ENCODE results near the gene SLC18A3. TPM values are rescaled to one million over a fixed set of nuclear protein-coding genes. Genes with fewer than 3 reads are reported as not detected.

Gene SLC18A3
- polyA plus RNA-seq, 1 donor (not counting 4 experiments of a cell fraction or from before 2014, with no cell fraction given), result not detected

DNA sequence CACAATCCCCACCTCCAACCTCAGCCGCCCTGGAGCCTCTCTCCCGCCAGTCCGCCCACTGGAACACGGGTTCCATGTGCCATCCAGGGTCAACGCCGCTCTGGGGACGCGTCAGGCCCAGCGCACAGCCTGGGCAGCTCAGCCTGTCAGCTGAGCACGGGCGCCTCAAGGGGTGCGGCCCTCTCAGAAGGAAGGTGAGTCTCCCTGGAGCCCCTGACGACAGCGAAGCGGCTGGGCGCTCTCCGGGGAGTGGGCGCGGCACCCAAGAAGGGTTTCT, 1.2 kb upstream of the SLC18A3 start:
- TF ChIP-seq EZH2 (IDR thresholded peaks at IDR 0.05; ENCODE audit: low read length), result peak; percentile 24
- TF ChIP-seq, protein P1, sequence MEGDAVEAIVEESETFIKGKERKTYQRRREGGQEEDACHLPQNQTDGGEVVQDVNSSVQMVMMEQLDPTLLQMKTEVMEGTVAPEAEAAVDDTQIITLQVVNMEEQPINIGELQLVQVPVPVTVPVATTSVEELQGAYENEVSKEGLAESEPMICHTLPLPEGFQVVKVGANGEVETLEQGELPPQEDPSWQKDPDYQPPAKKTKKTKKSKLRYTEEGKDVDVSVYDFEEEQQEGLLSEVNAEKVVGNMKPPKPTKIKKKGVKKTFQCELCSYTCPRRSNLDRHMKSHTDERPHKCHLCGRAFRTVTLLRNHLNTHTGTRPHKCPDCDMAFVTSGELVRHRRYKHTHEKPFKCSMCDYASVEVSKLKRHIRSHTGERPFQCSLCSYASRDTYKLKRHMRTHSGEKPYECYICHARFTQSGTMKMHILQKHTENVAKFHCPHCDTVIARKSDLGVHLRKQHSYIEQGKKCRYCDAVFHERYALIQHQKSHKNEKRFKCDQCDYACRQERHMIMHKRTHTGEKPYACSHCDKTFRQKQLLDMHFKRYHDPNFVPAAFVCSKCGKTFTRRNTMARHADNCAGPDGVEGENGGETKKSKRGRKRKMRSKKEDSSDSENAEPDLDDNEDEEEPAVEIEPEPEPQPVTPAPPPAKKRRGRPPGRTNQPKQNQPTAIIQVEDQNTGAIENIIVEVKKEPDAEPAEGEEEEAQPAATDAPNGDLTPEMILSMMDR (optimal IDR thresholded peaks at IDR 0.05 in 1 of 3, IDR thresholded peaks at IDR 0.05 in 1 of 3, conservative IDR thresholded peaks at IDR 0.05 in 1 of 3; ENCODE audit: extremely low read depth in 1 of 3, insufficient read depth in 2 of 3, low read length in 3 of 3), result no peak
- peaks cover 72% of the 10 kb centered on the region for H3K27me3 ChIP-seq (ENCODE audit: control insufficient read depth, extremely low read depth, insufficient read depth, low read length)
- H3K9me1 ChIP-seq (ENCODE audit: control insufficient read depth, extremely low read depth, insufficient read depth, low read length), result no peaks in the 10 kb centered on the region
- no peak overlapping the region for H3K9ac ChIP-seq (ENCODE audit: control insufficient read depth, extremely low read depth, insufficient read depth, low read length)
- no peak for DNase-seq (ENCODE audit: low read depth, low spot score)
- no peaks in the 10 kb centered on the region for H4K20me1 ChIP-seq (ENCODE audit: control insufficient read depth, extremely low read depth, insufficient read depth, low read length)
- dilution Hi-C loops (cut with MboI; ENCODE audit: extremely low pct_ligation_motif_present, low sequenced_read_pairs), result no loop called here
- no peak for FAIRE-seq
- peaks cover 2% of the 10 kb centered on the region for H3K4me1 ChIP-seq (ENCODE audit: control insufficient read depth, extremely low read depth, insufficient read depth, low read length)
- H3K79me2 ChIP-seq (ENCODE audit: control insufficient read depth, insufficient read depth, low read length), result no peaks in the 10 kb centered on the region
- H3K9me3 ChIP-seq (ENCODE audit: control insufficient read depth, low read depth, low read length), result peaks cover 4% of the 10 kb centered on the region
- no peak overlapping the region for H3K27ac ChIP-seq (ENCODE audit: control insufficient read depth, insufficient read depth, low read length)
- no peaks in the 10 kb centered on the region for H3K36me3 ChIP-seq (ENCODE audit: control insufficient read depth in 2 of 2, extremely low read depth in 1 of 2, insufficient read depth in 2 of 2, low read length in 2 of 2)
- no peak overlapping the region for H3K4me2 ChIP-seq (ENCODE audit: control insufficient read depth, extremely low read depth, insufficient read depth, low read depth, low read length)
- no peak overlapping the region for H2AFZ ChIP-seq (ENCODE audit: control insufficient read depth, low read length)
- H3K4me3 ChIP-seq (ENCODE audit: control insufficient read depth in 2 of 3, extremely low read depth in 1 of 3, insufficient read depth in 2 of 3, low read depth in 1 of 3, low read length in 3 of 3), result no peak overlapping the region

GRCh38 chr10:49609283-49610113, 612 bp upstream of the SLC18A3 start:
- Histone ChIP-seq H3K4me3 (ENCODE audit: control insufficient read depth in 2 of 3, extremely low read depth in 1 of 3, insufficient read depth in 2 of 3, low read depth in 1 of 3, low read length in 3 of 3) (no peak overlapping the region), H3K4me1 (ENCODE audit: control insufficient read depth, extremely low read depth, insufficient read depth, low read length) (peaks cover 2% of the 10 kb centered on the region), H4K20me1 (ENCODE audit: control insufficient read depth, extremely low read depth, insufficient read depth, low read length) (no peaks in the 10 kb centered on the region), H3K4me2 (ENCODE audit: control insufficient read depth, extremely low read depth, insufficient read depth, low read depth, low read length) (no peak overlapping the region), H2AFZ (ENCODE audit: control insufficient read depth, low read length) (no peak overlapping the region), H3K36me3 (ENCODE audit: control insufficient read depth in 2 of 2, extremely low read depth in 1 of 2, insufficient read depth in 2 of 2, low read length in 2 of 2) (no peaks in the 10 kb centered on the region), H3K27me3 (ENCODE audit: control insufficient read depth, extremely low read depth, insufficient read depth, low read length) (peaks cover 77% of the 10 kb centered on the region), H3K79me2 (ENCODE audit: control insufficient read depth, insufficient read depth, low read length) (no peaks in the 10 kb centered on the region), H3K9ac (ENCODE audit: control insufficient read depth, extremely low read depth, insufficient read depth, low read length) (no peak overlapping the region), H3K9me1 (ENCODE audit: control insufficient read depth, extremely low read depth, insufficient read depth, low read length) (no peaks in the 10 kb centered on the region), H3K9me3 (ENCODE audit: control insufficient read depth, low read depth, low read length) (peaks cover 4% of the 10 kb centered on the region), H3K27ac (ENCODE audit: control insufficient read depth, insufficient read depth, low read length) (no peak overlapping the region)
- dilution Hi-C loops (cut with MboI; ENCODE audit: extremely low pct_ligation_motif_present, low sequenced_read_pairs), result no loop called here
- TF ChIP-seq, protein P1 (optimal IDR thresholded peaks at IDR 0.05 in 1 of 3, IDR thresholded peaks at IDR 0.05 in 1 of 3, conservative IDR thresholded peaks at IDR 0.05 in 1 of 3; ENCODE audit: extremely low read depth in 1 of 3, insufficient read depth in 2 of 3, low read length in 3 of 3), result no peak
- TF ChIP-seq EZH2 (IDR thresholded peaks at IDR 0.05; ENCODE audit: low read length), result peak; percentile 82
- FAIRE-seq (no peak), DNase-seq (ENCODE audit: low read depth, low spot score) (no peak)

Data from keratinocyte (primary cell).